HG02759 (cell line): ENCODE measurements around the gene IRAK1.
A peak's percentile ranks its signal among the peaks of the same experiment; 100 is the strongest.
"Not testable (repeated sequence)": the region's sequence is repeated elsewhere in the genome, so short reads cannot be mapped to it uniquely, and the experiment has no call there.

Source experiments
- ATAC-seq: cut with Tn5 transposase; IDR thresholded peaks from one replicate; pipeline ENCODE4 v1.9.1; 2021; ENCODE audit warnings: mild to moderate bottlenecking, moderate library complexity; ENCODE audit not compliant: unreplicated experiment

IRAK1 gene

DNA sequence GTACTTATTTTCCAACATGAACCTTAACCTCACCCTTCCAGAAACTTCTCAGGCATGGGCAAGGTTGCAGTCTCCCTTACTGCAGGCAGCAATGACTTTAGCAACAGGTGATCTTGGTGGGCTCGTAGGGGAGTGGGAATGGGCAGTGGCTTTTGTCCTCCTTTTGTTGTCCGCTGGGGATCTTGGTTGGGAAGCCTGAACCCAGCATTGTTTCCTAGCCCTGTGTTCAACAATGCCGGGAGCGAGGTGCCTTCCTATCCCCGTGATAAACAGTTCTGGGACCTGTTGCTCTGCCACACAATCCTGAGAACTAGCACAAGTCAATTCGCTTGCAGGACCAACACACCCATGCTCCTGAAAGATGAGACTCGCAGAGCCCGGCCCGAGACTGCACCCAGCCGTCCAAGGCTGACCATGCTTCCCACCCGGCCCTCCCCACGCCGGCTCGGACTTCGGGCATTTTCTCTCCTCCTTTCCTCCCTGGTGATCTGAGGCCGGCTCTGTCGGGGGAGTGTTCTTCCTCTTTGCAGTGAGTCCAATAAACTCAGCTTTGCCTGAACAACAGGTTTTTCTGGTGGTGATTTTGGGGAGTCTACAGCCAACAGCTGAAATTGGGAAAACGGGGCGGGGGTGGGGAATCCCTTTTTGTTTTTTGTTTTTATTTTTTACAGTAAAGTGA lies 20.2 kb downstream of the IRAK1 start:
- ATAC-seq: no peak

DNA sequence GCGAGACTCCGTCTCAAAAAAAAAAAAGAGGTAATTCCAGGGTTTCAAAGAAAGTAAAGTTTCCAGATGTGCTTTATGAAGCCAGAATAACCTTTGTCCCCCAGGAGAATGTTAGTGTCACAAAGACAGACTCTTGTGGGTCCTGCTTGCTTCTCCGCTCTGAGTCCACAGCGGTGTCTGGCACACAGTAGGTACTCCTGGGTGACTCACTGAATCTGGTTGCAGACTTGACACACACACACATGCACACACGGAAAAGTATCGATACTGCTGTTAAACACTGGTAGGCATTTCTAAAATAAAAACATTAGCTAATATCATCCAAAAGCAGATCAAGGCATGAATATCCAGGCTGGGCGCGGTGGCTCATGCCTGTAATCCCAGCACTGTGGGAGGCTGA lies 24.2 kb downstream of the IRAK1 start:
- no peak for ATAC-seq

DNA sequence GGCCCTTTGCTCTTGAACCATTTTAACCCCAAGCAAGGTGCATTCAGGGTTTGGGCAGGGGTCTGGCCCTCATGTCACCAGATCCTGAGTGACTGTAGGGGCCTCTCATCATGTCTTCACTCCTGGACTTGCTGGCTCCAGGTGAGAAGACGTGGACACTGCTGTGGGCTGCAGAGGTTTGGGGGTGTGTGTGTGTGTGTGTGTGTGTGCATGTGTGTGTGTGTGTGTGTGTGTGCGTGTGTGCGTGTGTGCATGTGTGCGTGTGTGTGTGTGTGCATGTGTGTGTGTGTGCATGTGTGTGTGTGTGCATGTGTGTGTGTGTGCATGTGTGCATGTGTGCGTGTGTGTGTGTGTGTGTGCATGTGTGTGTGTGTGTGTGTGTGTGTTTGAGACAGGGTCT lies 25.3 kb downstream of the IRAK1 start:
- not testable (repeated sequence) for ATAC-seq

DNA sequence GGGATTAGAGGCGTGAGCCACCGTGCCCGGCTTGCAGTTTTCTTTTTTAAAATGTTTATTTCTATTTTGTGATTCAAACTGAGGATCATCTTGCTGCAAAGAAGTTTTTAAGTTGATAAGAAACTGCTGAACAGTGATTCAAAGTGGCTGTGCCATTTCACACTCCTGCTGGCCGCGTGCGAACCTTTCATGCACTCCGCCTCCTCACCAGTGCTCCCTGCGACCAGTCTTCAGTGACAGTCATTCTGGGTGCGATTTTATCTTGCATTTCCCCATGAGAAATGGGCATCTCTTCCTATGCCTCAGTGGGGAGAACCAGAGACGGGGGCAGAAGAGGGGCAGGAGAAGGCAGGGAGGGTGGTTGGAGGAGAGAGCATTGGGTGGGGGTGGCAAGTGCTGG lies 25.7 kb downstream of the IRAK1 start:
- no peak for ATAC-seq

DNA sequence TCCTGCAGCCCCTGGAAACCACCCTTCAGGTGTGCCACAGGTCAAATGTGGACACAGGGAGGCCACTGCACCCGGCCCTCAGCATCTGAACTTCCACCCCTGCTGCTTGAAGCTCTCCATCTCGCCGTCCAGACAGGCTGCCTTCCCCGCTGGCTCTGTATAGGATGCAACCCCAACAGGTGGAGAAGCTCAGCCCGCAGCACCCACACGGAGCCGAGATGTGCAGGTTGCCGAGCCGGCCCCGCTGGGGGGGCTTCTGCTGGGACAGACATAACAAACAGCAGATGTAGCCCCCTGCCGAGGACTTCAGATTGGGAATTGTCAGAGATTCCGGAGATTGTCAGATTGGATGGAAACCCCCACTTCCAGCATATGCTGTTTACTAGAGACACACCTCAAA lies 26.6 kb downstream of the IRAK1 start:
- ATAC-seq: no peak

DNA sequence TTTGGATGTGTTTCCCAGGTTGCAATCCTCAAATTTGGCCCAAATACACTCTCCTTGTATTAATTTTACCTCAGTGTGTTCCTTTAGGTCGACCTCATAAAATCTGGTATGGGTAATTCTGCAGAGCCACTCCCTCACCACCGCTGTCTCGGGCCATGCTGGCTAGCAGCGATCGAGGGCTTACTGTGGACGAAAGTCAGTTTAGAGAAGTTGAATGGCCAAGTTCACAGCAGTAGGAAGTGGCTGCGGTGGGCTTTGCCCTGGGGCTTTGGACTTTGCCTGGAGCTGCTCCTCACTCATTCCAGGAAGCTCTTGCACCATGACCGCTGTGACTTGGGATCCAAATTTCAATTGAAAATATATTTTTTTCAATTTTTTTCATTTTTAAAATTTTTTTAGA lies 27.5 kb downstream of the IRAK1 start:
- no peak for ATAC-seq

DNA sequence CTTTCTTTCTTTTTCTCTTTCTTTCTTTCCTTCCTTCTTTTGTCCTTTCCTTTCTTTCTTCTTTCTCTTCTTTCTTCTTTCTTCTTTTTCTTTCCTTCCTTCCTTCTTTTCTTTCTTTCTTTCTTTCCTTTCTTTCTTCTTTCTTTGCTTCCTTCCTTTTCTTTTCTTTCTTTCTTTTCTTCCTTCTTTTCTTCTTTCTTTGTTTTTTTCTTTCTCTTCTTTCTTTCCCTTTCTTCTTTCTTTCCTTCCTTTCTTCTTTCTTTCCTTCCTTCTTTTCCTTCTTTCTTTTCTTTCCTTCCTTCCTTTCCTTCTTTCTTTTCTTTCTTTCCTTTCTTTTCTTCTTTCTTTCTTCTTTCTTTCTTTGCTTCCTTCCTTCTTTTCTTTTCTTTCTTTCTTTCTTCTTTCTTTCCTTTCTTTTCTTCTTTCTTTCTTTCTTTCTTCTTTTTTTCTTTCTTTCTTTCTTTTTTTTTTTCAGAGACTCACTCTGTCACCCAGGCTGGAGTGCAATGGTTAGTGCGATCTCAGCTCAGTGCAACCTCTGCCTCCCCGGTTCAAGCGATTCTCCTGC lies 28.6 kb downstream of the IRAK1 start:
- ATAC-seq: no peak

DNA sequence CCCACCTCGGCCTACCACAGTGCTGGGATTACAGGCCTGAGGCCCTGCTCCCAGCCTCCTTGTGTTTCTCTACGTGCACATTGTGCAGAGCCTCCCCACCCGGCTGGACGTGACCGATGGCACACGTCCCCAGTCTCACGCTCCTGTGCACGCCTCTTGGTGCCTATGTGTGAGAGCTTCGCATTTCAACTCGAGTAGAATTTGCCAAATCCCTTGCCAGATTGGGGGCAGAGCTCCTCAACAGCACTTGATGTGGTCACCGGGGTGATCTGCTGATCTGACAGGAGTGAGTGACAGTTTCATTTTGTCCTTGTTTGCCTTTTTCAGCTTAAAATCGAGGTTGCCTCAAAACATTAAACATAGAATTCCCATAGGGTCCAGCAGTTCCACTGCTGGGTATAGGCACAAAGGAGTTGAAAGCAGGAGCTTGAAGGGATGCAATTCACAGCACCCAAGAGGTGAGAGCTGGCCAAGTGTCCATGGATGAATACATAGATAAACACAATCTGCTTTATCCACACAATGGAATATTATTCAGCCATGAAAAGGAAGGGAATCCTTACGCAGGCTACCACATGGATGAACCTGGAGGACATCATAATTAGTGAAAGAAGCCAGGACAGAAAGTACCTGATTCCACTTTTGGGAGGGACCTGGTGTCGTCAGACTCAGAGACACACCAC lies 29.6 kb downstream of the IRAK1 start:
- ATAC-seq: no peak

DNA sequence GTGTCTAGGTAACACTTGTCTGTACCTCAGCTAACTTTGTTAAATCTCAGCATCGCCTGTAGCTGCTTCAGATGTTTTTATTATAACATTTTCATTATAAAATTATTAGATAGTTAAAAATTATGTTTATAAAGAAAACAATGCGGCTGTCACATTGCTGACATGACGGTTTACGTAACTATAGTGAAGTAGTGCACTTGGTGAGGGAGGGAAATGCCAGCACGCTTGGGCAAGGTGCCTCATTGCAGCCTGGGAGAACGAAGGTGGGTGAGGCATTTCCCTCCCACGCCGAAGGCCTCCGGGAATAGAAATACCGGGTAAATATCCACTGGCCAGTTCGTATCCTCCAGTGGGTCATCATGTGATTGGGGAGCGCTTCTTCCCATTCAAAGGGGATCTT lies 31.2 kb downstream of the IRAK1 start:
- no peak for ATAC-seq

DNA sequence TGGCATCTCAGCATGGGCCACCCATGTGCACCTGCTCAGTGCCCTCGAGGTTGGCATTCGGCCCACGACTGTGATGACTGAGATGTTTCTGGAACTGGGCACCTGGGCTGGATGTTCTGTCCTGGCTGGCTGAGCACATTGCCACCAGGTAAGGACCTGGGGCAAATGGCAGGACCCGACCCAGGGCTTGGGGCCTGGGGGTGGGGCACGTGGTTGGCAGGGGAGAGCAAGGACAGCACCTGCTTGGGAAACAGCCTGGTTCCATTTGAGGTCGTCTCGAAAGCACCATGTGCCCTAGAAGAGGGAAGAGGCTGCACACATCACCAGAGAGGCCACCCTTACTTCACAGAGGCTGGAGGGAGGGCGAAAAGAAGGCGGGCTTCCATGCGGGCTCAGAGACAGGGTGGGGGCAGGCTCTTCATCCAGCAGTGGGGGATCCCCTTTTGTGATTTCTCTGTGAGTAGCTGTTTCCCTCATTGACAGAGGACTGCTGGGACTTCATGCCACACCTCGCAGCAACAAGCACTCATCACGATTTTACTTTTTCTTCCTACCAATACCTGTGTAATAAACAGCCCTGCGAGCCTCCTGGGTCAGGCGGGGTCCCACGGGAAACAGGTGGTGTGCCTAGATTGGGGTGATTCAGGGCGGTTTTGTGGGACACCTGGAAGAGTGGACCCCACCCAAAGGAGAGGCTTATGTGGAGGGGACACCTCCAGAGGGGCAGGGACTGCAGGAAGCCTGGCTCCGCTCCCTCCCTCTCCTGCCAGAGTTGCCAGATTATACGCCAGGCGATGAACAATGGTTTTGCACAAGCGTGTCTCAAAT lies 35.1 kb downstream of the IRAK1 start:
- ATAC-seq: peak; percentile 47

DNA sequence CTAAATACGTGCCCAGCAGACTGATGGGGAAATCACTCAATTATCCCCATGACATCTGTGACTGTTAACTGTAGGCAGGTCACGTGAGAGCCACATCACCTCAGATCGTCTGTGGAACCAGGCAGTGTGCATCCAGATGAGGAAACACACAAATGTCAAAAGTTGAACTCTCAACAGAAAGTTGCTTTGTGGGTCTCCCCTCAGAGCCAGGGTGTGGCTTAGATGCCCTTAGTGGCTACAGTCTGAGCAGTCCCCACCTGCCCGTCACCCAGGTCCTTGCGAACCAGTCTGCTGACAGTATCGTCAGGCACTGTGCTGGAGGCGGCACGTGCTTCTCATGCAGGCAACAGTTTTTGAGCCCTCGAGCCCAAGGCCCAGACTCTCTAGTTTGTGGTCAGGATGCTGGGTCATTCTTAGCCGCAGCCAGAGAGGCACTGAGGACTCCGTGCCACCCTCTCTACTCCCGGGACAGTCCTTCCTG lies 36.3 kb downstream of the IRAK1 start:
- ATAC-seq: no peak

DNA sequence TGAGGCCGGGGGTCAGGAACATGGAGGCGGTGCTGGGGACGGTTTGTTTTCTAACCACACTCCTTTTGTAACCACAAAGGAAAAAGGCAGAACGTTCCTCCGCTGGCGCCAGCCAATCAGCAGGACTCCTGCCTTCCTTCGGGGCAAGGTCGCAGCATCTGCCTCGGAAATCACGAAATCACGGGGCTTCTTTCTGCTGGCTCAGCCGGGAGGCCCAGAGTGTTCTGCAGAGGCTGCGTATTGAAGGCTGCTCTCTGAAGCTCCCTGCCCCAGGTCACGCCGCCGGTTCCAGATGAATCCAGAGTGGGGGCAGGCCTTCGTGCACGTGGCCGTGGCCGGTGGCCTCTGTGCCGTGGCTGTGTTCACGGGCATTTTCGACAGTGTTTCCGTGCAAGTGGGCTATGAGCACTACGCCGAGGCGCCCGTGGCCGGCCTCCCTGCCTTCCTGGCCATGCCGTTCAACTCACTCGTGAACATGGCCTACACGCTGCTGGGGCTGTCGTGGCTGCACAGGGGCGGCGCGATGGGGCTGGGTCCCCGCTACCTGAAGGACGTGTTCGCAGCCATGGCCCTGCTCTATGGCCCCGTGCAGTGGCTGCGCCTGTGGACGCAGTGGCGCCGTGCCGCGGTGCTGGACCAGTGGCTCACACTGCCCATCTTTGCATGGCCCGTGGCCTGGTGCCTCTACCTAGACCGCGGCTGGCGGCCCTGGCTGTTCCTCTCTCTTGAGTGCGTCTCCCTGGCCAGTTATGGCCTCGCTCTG lies 37.8 kb downstream of the IRAK1 start:
- no peak for ATAC-seq

DNA sequence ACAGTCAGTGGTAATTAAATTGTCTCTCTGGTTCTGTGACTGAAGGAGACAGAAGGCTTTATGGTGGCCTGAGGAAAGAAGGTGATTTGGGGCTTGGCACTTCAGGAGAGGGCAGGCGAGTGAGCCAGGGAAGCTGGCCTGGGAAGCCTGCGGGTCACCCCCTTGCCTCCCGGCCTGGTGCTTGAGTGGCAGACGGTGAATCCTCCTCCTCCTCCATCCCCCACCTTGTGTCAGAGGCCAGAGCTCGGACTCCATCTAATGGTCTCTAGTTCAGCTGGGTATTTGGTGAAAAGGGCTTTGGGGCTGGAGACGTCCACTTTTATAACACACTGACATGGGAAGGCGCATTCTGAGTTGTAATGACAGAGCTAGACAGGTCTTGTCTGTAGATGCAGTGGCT lies 38.5 kb downstream of the IRAK1 start:
- ATAC-seq: no peak

DNA sequence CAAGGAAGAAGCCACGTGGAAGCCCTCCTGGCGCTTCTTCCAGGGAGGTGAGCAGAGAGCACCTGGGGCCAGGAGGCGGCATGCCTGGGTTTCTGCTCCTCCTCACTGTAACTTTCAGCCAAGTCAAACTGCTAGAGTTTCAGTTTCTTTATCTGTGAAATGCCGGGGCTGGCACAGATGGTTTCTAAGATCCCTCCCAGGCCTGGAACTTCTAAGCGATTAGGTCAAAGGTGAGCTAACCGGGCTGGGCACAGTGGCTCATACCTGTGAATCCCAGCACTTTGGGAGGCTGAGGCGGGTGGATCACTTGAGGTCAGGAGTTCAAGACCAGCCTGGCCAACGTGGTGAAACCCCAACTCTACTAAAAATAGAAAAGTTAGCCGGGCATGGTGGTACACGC lies 39.3 kb downstream of the IRAK1 start:
- ATAC-seq: peak; percentile 45

DNA sequence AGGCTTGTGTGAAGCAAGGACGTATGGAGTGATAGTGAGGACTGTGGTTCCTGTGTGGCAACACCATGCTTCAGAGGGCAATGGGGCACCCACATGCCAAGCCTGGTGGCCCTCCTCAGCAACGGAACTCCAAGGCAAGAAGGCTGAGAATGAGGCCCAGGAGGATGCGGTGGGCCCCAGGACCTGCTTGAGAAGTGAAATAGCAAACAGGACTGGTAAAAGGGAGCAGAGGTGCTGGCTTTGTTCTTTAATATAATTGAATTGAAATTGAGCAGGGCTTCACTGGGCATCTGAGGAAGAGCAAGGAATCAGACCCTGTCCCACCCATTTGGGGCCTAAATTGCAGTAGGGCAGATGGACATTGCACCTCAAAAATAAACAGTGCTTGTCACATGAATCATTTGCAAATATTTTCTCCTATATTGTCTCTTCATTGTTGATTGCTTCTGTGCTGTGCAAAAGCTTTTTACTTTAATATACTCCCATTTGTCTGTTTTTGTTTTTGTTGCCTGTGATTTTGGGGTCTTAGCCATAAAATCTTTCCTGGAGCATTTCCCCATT lies 44.9 kb downstream of the IRAK1 start:
- no peak for ATAC-seq

DNA sequence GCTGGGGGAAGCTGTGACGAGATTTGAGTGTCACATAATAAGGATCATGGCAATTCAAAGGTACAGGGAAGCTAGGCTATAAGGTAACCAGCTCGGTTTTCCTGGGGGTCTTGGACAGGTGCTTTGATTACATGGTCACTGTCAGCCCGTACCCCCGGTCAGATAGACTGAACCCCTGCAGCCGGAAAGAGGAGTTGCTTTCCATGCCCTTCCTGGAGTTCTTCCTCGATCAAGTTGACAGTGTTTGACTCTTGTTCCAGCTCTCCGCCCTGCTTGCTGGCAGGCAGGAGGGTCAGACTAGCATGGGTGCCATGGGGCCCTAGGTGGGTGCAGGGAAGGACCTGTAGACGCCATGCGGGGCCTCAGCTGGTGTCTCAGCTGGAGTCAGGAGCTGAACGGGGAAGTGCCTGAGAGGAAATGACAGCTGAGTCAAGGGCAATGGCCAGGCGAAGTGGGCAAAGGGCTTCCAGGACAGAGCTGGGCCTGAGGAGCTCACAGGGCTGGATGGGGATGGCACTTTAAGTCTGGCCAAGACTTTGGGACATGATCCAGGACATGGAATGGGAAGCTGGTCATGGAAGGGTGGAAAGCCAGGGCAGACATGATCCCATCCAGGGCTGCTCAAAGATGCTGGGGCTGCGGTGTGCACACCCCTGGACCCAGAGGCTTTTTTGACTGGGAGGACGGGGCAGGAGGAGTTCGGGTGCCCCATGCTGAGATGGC lies 45.5 kb downstream of the IRAK1 start:
- ATAC-seq: no peak

DNA sequence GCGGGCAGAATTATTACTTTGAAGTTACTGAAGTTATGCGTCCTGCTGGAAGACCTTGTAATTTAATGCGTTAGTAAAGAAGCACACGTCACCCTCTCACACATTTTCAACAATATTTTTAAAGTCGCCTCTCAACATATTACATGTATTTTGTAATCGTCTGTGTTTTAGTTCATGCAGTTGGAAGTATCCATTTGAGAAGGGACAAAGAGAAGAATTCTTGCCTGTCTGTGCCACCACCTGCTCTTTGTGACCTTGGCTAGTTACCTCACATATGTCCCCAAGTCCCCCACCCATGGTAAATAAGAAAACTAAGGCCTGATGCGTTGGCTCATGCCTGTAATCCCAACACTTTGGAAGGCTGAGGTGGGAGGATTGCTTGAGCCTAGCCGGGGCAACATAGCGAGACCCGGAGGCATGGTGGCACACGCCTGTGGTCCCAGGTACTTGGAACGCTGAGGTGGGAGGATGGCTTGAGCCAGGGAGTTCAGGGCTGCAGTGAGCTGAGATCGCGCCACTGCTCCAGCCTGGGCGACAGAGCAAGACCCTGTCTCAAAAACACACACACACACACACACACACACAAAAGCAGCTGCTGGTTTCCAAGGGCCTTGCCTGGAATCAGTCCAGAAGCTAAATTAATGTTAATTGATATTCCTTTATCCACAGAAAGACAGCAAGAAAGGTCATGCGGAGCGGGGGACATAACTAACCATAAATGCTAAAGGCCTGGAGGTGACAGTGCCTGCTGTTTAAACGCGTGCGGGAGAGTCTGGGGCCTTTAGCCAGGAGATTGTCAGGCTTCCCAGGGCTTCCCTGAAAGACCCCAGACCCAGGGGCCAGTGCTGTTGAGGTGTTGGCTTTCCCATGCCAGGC lies 46.3 kb downstream of the IRAK1 start:
- ATAC-seq: no peak

DNA sequence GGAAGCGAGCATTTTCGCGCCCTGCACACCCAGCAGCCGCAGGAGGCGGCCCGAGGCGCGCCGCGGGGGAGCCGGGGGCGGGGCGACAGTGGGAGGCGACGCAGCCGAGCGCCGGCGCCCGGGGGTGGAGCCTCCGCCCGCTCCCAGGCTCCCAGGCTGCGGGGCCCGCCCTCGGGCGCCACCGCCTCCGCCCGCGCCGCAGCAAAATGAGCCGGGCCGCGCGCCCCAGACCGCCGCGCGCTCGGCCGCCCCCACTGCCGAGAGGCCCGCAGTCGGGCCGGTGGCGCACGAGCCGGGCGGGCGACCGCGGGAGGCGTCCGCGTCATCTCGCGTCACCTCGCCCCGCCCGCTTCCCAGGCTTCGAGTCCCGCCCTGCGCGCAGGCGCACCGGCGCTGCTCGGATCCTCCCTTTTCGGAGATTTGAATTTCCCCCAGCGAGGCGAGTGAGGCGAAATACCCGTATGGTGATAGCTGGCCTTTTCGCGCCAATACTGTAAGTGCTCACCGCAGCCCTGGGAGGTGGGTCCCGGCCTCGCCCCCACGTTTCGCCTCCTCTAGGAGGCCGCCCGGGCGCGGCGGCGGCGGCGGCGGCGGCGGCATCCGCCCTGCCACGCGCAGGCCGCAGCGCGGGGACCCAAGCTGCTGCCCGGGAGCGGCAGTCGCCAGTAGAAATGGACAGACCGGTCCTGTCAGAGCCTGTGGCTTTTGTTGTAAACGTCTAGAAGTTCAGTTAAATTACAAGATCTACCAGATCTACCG lies 47.2 kb downstream of the IRAK1 start, which contains the start of gene TMEM187:
Gene TMEM187 (plus strand): TSS at position 387 of the 759 bp plus-strand sequence. CDS start 9,309 bp downstream, outside the sequence.
- ATAC-seq: peak; percentile 57
